HG02870 (cell line): Measurements from ENCODE around the gene ESR1.
"Not testable (repeated sequence)": the region's sequence is repeated elsewhere in the genome, so short reads cannot be mapped to it uniquely, and the experiment has no call there.

Experiments
- ATAC-seq: cut with Tn5 transposase; IDR thresholded peaks from one replicate; pipeline ENCODE4 v1.9.1; 2021; ENCODE audit warnings: mild to moderate bottlenecking, moderate library complexity; ENCODE audit not compliant: unreplicated experiment

The ESR1 gene

GRCh38 chr6:152050451-152051195, 243.1 kb downstream of the ESR1 start:
- no peak for ATAC-seq

GRCh38 chr6:152052061-152052460, 244.6 kb downstream of the ESR1 start:
- ATAC-seq: no peak

DNA sequence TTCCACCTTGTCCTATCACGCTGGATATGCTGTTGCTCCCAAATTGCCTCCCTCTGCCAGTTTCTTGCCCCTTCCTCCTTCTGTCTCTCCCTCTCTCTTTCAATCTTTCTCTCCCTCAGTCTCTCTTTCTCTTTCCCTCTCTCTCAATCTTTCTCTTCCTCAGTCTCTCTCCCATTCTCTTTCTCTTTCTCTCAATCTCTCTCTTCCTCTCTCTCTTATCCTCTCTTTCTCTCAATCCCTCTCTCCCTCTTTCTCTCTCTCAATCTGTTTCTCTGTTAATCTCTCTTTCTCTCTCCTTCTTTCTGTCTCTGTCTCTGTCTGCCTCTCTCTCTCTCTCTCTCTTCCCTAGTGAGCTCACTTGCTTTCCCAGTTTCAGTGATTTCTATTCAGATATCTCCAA, 245.8 kb downstream of the ESR1 start:
- ATAC-seq: no peak

DNA sequence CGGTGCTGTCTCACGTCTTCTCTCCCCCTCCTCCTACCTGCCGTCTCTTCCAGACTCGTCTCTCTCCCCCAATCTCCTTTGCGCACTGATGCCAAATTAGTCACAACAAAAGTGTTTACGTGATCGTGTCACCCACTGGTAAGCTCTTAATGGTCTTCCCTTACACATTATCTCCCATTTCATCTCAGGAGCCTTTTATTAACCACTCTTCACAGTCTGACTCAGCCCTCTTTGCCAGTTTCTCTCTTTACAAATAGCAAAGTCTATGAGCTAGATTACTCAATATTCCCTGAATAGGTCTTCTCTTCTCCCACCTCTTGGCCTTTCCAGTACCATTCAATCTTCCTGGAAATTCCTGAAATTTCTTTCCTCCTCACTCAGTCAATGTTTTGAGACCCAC, 247.0 kb downstream of the ESR1 start:
- ATAC-seq: no peak

GRCh38 chr6:152055517-152055916, 248.0 kb downstream of the ESR1 start:
- ATAC-seq: no peak

- peak; percentile 62 for ATAC-seq
Measured at GRCh38 chr6:152057832-152058498, 250.5 kb downstream of the ESR1 start.

DNA sequence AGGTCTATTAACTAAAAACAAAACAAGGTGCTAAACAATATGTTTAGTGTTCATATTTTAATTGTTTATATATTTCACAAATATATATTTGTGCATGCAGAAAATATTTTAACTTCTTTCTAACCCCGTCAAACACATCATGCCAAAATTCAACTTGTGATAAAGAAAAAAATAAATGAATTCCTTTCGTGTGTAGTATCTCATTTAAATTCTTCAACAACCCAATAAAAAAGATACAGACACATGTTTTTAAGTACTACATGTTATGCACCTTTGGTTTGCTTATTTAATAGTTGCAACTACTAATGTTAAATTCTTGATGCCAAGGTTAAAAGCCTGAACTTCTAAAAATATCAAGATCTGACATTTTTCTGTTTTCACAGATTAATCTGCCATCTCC, 252.4 kb downstream of the ESR1 start:
- no peak for ATAC-seq

- ATAC-seq: no peak
Measured at GRCh38 chr6:152062476-152062875, 255.0 kb downstream of the ESR1 start.

- no peak for ATAC-seq
Measured at GRCh38 chr6:152063170-152063921, 255.9 kb downstream of the ESR1 start.

- ATAC-seq: no peak
Measured at GRCh38 chr6:152068622-152069261, 261.3 kb downstream of the ESR1 start.

DNA sequence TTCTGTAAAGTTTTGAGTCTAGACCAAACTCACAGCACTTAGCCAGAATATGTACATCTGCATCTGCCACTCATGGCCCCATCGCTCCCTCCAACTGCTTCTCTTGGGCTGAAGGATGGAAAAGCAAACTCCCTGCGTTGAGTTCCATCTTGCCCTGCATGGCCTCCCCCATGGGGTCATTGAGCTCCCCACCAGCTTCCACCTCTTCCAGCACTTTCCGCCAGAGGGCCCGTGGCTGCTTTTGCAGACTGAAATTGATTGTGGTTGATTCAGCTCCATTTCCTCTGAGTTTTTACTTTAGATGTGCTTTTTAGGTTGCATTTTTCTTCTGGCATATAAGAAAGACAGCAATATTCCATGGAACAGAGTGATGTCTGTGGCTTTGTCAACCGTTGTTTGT, 263.1 kb downstream of the ESR1 start:
- no peak for ATAC-seq

GRCh38 chr6:152071318-152071717, 263.8 kb downstream of the ESR1 start:
- no peak for ATAC-seq

GRCh38 chr6:152071843-152072242, 264.4 kb downstream of the ESR1 start:
- no peak for ATAC-seq

DNA sequence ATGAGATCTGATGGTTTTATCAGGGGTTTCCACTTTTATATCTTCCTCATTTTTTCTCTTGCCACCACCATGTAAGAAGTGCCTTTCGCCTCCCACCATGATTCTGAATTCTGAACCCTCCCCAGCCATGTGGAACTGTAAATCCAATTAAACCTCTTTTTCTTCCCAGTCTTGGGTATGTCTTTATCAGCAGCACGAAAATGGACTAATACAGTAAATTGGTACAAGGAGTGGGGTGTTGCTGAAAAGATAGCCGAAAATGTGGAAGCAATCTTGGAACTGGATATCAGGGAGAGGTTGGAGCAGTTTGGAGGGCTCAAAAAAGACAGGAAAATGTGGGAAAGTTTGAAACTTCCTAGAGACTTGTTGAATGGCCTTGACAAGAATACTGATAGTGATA, 268.8 kb downstream of the ESR1 start:
- not testable (repeated sequence) for ATAC-seq

- no peak for ATAC-seq
Measured at GRCh38 chr6:152078001-152078400, 270.5 kb downstream of the ESR1 start.

- no peak for ATAC-seq
Measured at GRCh38 chr6:152078804-152079203, 271.3 kb downstream of the ESR1 start.

DNA sequence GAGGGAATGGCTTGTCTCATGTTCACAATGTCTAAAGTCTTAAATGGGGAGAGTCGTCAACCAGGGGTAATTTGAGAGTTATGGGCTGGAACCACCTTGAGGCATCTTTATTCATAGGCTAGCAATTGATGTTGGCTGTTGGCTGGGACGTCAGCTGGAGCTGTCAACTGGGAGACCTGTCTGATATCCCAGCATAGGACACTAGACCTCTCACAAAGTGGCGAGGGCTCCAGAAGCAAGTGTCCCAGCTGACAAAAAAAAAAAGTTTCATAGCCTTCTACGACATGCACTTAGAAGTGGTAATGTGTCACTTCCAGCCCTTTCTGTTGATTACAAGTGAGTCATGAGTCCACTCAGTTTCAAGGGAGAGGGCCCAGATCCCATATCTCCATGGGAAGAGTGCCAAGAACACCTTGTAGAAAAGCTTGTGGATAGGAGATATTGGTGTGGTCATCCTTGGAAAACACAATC, 278.0 kb downstream of the ESR1 start:
- ATAC-seq: no peak

GRCh38 chr6:152086223-152086873, 278.9 kb downstream of the ESR1 start:
- no peak for ATAC-seq

DNA sequence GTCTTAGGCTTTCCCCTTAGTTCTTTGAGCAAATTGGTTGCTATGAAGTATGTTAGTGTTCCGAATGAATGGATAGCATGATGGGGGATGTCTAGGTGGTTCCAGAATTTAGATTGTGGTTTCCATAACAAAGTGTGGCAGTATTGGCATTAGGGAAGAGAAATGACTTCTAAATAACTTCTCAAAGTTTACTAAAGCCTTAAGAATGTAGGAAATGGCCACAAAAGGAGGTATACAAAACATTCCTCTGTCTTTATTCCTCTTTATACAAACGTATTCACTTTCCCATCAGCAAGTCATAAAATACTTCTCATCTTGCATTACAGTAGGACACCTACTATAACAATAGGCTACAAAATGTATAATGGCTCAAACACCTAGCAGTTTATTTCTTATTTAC, 279.6 kb downstream of the ESR1 start:
- no peak for ATAC-seq

- ATAC-seq: no peak
Measured at GRCh38 chr6:152087701-152088100, 280.2 kb downstream of the ESR1 start.

DNA sequence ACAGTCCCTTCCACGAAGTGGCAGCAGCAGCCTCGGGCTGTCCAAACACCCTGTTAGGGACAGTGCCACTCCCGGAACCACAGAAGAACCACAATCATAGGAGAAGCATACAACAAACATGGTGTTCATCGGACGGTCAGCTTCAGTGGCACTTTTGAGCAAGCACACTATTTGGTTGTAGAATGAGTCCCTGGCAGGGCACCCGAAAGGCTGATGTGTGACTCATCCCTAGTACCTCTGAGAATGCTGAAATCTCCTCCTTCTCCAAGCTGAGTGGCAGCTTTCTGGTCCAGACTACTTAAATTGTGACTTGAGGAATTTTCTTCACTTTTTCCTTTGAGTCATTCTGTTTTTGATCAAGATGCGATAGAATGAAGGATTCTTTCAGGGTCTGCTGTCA, 282.5 kb downstream of the ESR1 start:
- ATAC-seq: no peak
